Naive thymus-derived CD4-positive, alpha-beta T cell (primary cell): ENCODE measurements around the gene PDE3A. TPM values are rescaled to one million over a fixed set of nuclear protein-coding genes. Genes with fewer than 3 reads are reported as not detected.

Experiments
- ATAC-seq: fragments of 150-1000 bp; cut with Tn5 transposase; 2 replicates; pipeline ENCODE4 v1.10.0; 2021; ENCODE audit warnings: mild to moderate bottlenecking, moderate library complexity
- CTCF ChIA-PET: fragments of 350-600 bp; sonication (Branson Sonifier 250); formaldehyde crosslinking; loops from one replicate; lab custom pipeline; 2021; ENCODE audit warnings: antibody characterized with exemption; lab: Charles Lee
- POLR2A ChIA-PET: fragments of 350-600 bp; sonication (Branson Sonifier 250); formaldehyde crosslinking; loops from one replicate; lab custom pipeline; 2021; ENCODE audit warnings: antibody characterized with exemption, inconsistent platforms; lab: Charles Lee
- DNase-seq, 9 donors: peaks; one replicate each; pipeline versions ENCODE4 v3.0.0 to v3.0.0-alpha.2; 2020 to 2022; ENCODE audit warnings: mixed read lengths in 1 of 9
- H3K27ac ChIP-seq: one replicate; pipeline ENCODE4 v1.7.0; 2013; ENCODE audit warnings: mild to moderate bottlenecking, low read depth, low read length, moderate library complexity
- H3K27me3 ChIP-seq, 2 donors: one replicate each; pipeline ENCODE4 v1.7.0; 2013; ENCODE audit warnings: low read length in 2 of 2, mild to moderate bottlenecking in 2 of 2, moderate library complexity in 2 of 2; ENCODE audit not compliant: control insufficient read depth in 2 of 2, insufficient read depth in 2 of 2
- H3K36me3 ChIP-seq, 3 experiments: 1 replicate in 2 of 3; 2 replicates in 1 of 3; pipeline ENCODE4 v1.7.0; 2013; ENCODE audit warnings: low read length in 3 of 3, mild to moderate bottlenecking in 3 of 3, moderate library complexity in 1 of 3; ENCODE audit not compliant: insufficient read depth in 3 of 3, control insufficient read depth in 2 of 3
- H3K4me1 ChIP-seq, 2 donors: one replicate each; pipeline ENCODE4 v1.7.0; 2013; ENCODE audit warnings: low read length in 2 of 2, mild to moderate bottlenecking in 2 of 2, moderate library complexity in 1 of 2; ENCODE audit not compliant: control insufficient read depth in 2 of 2, insufficient read depth in 2 of 2
- H3K4me3 ChIP-seq: 2 replicates; pipeline ENCODE4 v1.7.0; 2013; ENCODE audit warnings: mild to moderate bottlenecking, low read length
- H3K9me3 ChIP-seq, 3 experiments: 1 replicate in 2 of 3; 2 replicates in 1 of 3; pipeline ENCODE4 v1.7.0; 2013; ENCODE audit warnings: low read length in 3 of 3; ENCODE audit not compliant: control insufficient read depth in 2 of 3
- H3K27ac Mint-ChIP-seq, 9 donors: one replicate each; pipeline ENCODE4 v1.8.0; 2020 to 2022; ENCODE audit warnings: mixed read lengths in 9 of 9, mild to moderate bottlenecking in 8 of 9, moderate library complexity in 5 of 9, inconsistent platforms in 2 of 9
- H3K27me3 Mint-ChIP-seq, 5 donors: one replicate each; pipeline ENCODE4 v1.8.0; 2021 to 2022; ENCODE audit warnings: mixed read lengths in 5 of 5, mild to moderate bottlenecking in 1 of 5
- H3K36me3 Mint-ChIP-seq, 5 donors: one replicate each; pipeline ENCODE4 v1.8.0; 2020 to 2022; ENCODE audit warnings: mixed read lengths in 5 of 5, mild to moderate bottlenecking in 3 of 5, inconsistent platforms in 1 of 5
- H3K4me1 Mint-ChIP-seq, 7 donors: one replicate each; pipeline ENCODE4 v1.8.0; 2020 to 2022; ENCODE audit warnings: mixed read lengths in 7 of 7, mild to moderate bottlenecking in 3 of 7, inconsistent platforms in 1 of 7
- H3K4me3 Mint-ChIP-seq, 10 donors: one replicate each; pipeline ENCODE4 v1.8.0; 2020 to 2022; ENCODE audit warnings: mild to moderate bottlenecking in 10 of 10, mixed read lengths in 10 of 10, moderate library complexity in 6 of 10, inconsistent platforms in 2 of 10
- H3K9me3 Mint-ChIP-seq, 11 donors: one replicate each; pipeline ENCODE4 v1.8.0; 2020 to 2022; ENCODE audit warnings: mixed read lengths in 11 of 11, mild to moderate bottlenecking in 4 of 11, inconsistent platforms in 1 of 11, moderate library complexity in 1 of 11
- intact Hi-C, 2 donors: fragments of 100-400 bp; cut with micrococcal nuclease; formaldehyde crosslinking; loops; one replicate each; pipeline ENCODE4 v1.15.1; 2023
- polyA plus RNA-seq, 2 donors: library from polyadenylated mRNA; unstranded; fragments of 300-500 nt; fragmentation: Illumina TruSeq; gene quantifications; one replicate each; pipeline ENCODE4 v1.2.3, GENCODE V29; 2021
- total RNA-seq, 6 experiments: library from RNA in 5 of 6; stranded (reverse) in 5 of 6; gene quantifications; 1 replicate in 5 of 6; 2 replicates in 1 of 6; pipeline ENCODE4 v1.2.3 and lab custom pipeline; 2021 to 2026

PDE3A gene
- total and polyA plus RNA-seq, 7 experiments from 2014 or later = 0.42 TPM; not detected in 6

DNA sequence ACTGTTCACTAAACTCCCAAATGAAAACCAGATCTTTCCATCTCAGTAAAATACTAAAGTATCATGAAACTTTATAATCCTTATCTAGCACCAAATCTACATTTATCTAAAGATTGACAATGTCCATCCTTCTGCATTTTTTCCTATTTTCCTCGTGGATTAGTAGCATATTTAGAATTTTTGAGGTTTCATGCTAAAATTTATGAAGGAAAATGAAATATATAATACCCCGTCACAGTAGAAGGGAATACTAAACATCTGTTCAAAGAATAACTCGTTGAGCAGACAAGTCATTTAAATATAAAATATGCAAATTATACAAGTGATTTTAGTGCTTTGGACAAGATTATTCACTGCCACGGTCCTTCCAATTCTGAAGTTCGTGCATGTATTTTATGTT lies 204.1 kb downstream of the PDE3A start:
- Mint-ChIP-seq H3K27me3 (no peaks in the 10 kb centered on the region), H3K9me3 (peaks cover 0 to 2% (median 0%) of the 10 kb centered on the region in 11 donors), H3K27ac (no peak overlapping the region), H3K36me3 (no peaks in the 10 kb centered on the region), H3K4me3 (no peak overlapping the region), H3K4me1 (no peaks in the 10 kb centered on the region)
- Histone ChIP-seq H3K36me3 (no peaks in the 10 kb centered on the region), H3K27me3 (no peaks in the 10 kb centered on the region), H3K4me3 (no peak overlapping the region), H3K27ac (no peak overlapping the region), H3K4me1 (no peaks in the 10 kb centered on the region), H3K9me3 (no peaks in the 10 kb centered on the region)
- ATAC-seq (no peak), DNase-seq (no peak)
- ChIA-PET CTCF (no interaction called here), POLR2A (no interaction called here)
- intact Hi-C loops = no loop called here

DNA sequence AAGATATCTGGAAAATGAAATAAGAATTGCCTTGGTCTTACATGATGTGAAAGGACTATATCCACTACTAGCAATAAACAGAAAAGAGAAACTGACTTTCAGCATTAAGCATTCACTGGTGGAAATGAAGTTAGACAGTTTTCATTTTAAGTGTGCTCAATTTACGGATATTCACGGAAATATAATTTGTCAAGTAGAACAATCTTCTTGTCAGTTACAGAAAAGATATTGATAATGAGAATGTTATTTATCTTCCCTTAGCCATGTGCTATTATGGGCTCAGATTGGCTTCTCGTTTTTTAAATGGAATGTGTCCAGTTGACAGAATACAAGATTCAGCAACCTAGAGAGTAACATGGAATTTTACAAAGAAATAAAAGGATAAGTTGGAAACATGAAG lies 208.2 kb downstream of the PDE3A start:
- no peaks in the 10 kb centered on the region for H3K4me1 ChIP-seq
- H3K27me3 Mint-ChIP-seq = no peaks in the 10 kb centered on the region
- CTCF ChIA-PET = no interaction called here
- no peak overlapping the region for H3K4me3 Mint-ChIP-seq
- no peaks in the 10 kb centered on the region for H3K36me3 Mint-ChIP-seq
- no peak overlapping the region for H3K4me3 ChIP-seq
- H3K27ac ChIP-seq = no peak overlapping the region
- H3K9me3 Mint-ChIP-seq = peaks cover 0 to 4% (median 0%) of the 10 kb centered on the region in 11 donors
- no peak for DNase-seq
- no peaks in the 10 kb centered on the region for H3K36me3 ChIP-seq
- no peak overlapping the region for H3K27ac Mint-ChIP-seq
- no peaks in the 10 kb centered on the region for H3K27me3 ChIP-seq
- peaks cover 0 to 2% (median 0%) of the 10 kb centered on the region in 7 donors for H3K4me1 Mint-ChIP-seq
- POLR2A ChIA-PET = no interaction called here
- ATAC-seq = no peak
- H3K9me3 ChIP-seq = no peaks in the 10 kb centered on the region
- intact Hi-C loops = no loop called here

- ChIA-PET CTCF (interaction anchor here (0.6 kb wide), 1 partner anchor 8 kb away, joined by 3 read pairs; no protein-coding TSS in a partner anchor), POLR2A (no interaction called here)
- Mint-ChIP-seq H3K4me1 (peaks cover 0 to 2% (median 0%) of the 10 kb centered on the region in 7 donors), H3K9me3 (peaks cover 0 to 4% (median 0%) of the 10 kb centered on the region in 11 donors), H3K27me3 (no peaks in the 10 kb centered on the region), H3K4me3 (no peak overlapping the region), H3K27ac (no peak overlapping the region), H3K36me3 (no peaks in the 10 kb centered on the region)
- intact Hi-C loops = no loop called here
- no peaks in the 10 kb centered on the region for H3K27me3 ChIP-seq
- H3K9me3 ChIP-seq = no peaks in the 10 kb centered on the region
- no peak overlapping the region for H3K4me3 ChIP-seq
- ATAC-seq (no peak), DNase-seq (no peak)
- H3K27ac ChIP-seq = no peak overlapping the region
- no peaks in the 10 kb centered on the region for H3K36me3 ChIP-seq
- H3K4me1 ChIP-seq = no peaks in the 10 kb centered on the region
Measured at GRCh38 chr12:20577054-20577453, 208.7 kb downstream of the PDE3A start.

- Histone ChIP-seq H3K4me1 (no peaks in the 10 kb centered on the region), H3K36me3 (no peaks in the 10 kb centered on the region), H3K27me3 (no peaks in the 10 kb centered on the region), H3K27ac (no peak overlapping the region), H3K4me3 (no peak overlapping the region), H3K9me3 (no peaks in the 10 kb centered on the region)
- Mint-ChIP-seq H3K9me3 (peaks cover 0 to 4% (median 0%) of the 10 kb centered on the region in 11 donors), H3K4me3 (no peak overlapping the region), H3K36me3 (no peaks in the 10 kb centered on the region), H3K4me1 (peaks cover 0 to 2% (median 0%) of the 10 kb centered on the region in 7 donors), H3K27me3 (no peaks in the 10 kb centered on the region), H3K27ac (no peak overlapping the region)
- ATAC-seq = no peak
- CTCF ChIA-PET = no interaction called here
- POLR2A ChIA-PET = no interaction called here
- intact Hi-C loops = no loop called here
- DNase-seq = no peak
Measured at GRCh38 chr12:20578142-20578541, 209.8 kb downstream of the PDE3A start.

GRCh38 chr12:20585055-20585625 lies 216.8 kb downstream of the PDE3A start:
- POLR2A ChIA-PET = no interaction called here
- intact Hi-C loops = no loop called here

GRCh38 chr12:20585913-20586312 lies 217.6 kb downstream of the PDE3A start:
- DNase-seq = no peak
- H3K27ac ChIP-seq = no peak overlapping the region
- no peaks in the 10 kb centered on the region for H3K27me3 Mint-ChIP-seq
- no peaks in the 10 kb centered on the region for H3K36me3 ChIP-seq
- ChIA-PET CTCF (no interaction called here), POLR2A (no interaction called here)
- intact Hi-C loops = no loop called here
- H3K36me3 Mint-ChIP-seq = no peaks in the 10 kb centered on the region
- no peaks in the 10 kb centered on the region for H3K27me3 ChIP-seq
- peaks cover 0 to 6% (median 0%) of the 10 kb centered on the region in 11 donors for H3K9me3 Mint-ChIP-seq
- no peak for ATAC-seq
- no peaks in the 10 kb centered on the region for H3K9me3 ChIP-seq
- no peak overlapping the region for H3K4me3 Mint-ChIP-seq
- H3K4me1 Mint-ChIP-seq = no peaks in the 10 kb centered on the region
- H3K4me3 ChIP-seq = no peak overlapping the region
- H3K27ac Mint-ChIP-seq = no peak overlapping the region
- H3K4me1 ChIP-seq = no peaks in the 10 kb centered on the region

More at GRCh38 chr12:20585055-20585625, 216.8 kb downstream of the PDE3A start:
- DNase-seq (no peak), ATAC-seq (no peak)
- H3K36me3 ChIP-seq = no peaks in the 10 kb centered on the region
- no peaks in the 10 kb centered on the region for H3K4me1 ChIP-seq
- Mint-ChIP-seq H3K9me3 (peaks cover 0 to 2% (median 0%) of the 10 kb centered on the region in 11 donors), H3K4me3 (no peak overlapping the region), H3K36me3 (no peaks in the 10 kb centered on the region), H3K27me3 (no peaks in the 10 kb centered on the region), H3K27ac (no peak overlapping the region), H3K4me1 (no peaks in the 10 kb centered on the region)
- no peak overlapping the region for H3K4me3 ChIP-seq
- CTCF ChIA-PET = no interaction called here
- no peaks in the 10 kb centered on the region for H3K27me3 ChIP-seq
- H3K27ac ChIP-seq = no peak overlapping the region
- H3K9me3 ChIP-seq = no peaks in the 10 kb centered on the region

DNA sequence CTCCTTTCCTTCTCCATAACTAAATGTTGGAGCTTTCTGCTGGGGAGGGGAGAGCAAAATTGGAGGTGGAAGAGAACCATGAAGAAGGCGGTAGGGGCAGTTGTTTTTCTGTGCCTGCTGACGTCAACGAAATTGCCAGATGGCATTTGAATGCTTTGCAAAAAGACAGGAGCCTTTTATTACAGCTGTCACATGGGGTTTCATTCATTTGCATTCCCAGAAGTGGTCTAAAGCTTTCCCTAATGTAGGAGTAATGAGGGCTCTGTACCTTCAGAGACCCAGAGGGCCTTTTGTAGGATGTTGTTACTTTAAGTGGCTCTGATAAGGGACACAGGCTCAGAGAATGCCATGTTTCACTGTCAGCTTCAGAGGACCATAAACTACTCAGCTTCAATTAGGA lies 219.7 kb downstream of the PDE3A start:
- H3K9me3 ChIP-seq = no peaks in the 10 kb centered on the region
- H3K27me3 ChIP-seq = no peaks in the 10 kb centered on the region
- intact Hi-C loops = no loop called here
- no peak overlapping the region for H3K27ac ChIP-seq
- POLR2A ChIA-PET = no interaction called here
- Mint-ChIP-seq H3K4me3 (no peak overlapping the region), H3K27me3 (no peaks in the 10 kb centered on the region), H3K4me1 (no peaks in the 10 kb centered on the region), H3K9me3 (peaks cover 0 to 6% (median 0%) of the 10 kb centered on the region in 11 donors), H3K27ac (no peak overlapping the region), H3K36me3 (no peaks in the 10 kb centered on the region)
- no peak overlapping the region for H3K4me3 ChIP-seq
- ATAC-seq (no peak), DNase-seq (no peak)
- H3K4me1 ChIP-seq = no peaks in the 10 kb centered on the region
- no peaks in the 10 kb centered on the region for H3K36me3 ChIP-seq
- CTCF ChIA-PET = no interaction called here
